Endothelial cell of umbilical vein (primary cell): ENCODE data around the gene LRCH3. TPM values are rescaled to one million over a fixed set of nuclear protein-coding genes. Genes with fewer than 3 reads are reported as not detected.
"Not testable (repeated sequence)": the region's sequence is repeated elsewhere in the genome, so short reads cannot be mapped to it uniquely, and the experiment has no call there.

Experiments
- BruUV-seq: library from RNA; stranded (reverse); fragments of 400-500 nt; replicated peaks from 2 replicates; lab custom pipeline; 2021; lab: Mats Ljungman, UMichigan
- CTCF ChIA-PET: fragments of 300-600, 350-600 bp; sonication (Branson Sonifier 250); formaldehyde crosslinking; loops from one replicate; lab custom pipeline; 2021; ENCODE audit warnings: antibody characterized with exemption, inconsistent platforms; lab: Charles Lee
- POLR2A ChIA-PET: fragments of 300-600, 350-600 bp; sonication (Branson Sonifier 250); formaldehyde crosslinking; loops from one replicate; lab custom pipeline; 2021; ENCODE audit warnings: antibody characterized with exemption, inconsistent platforms; lab: Charles Lee
- DNase-seq: peaks from one replicate; pipeline ENCODE4 v3.0.0-alpha.2; 2011; ENCODE audit warnings: low read depth, low spot score
- FAIRE-seq: peaks from 2 replicates; lab custom pipeline; 2011; peaks lifted over from hg19 to GRCh38; lab: Jason Lieb, UNC
- H2AFZ ChIP-seq: 2 replicates; pipeline ENCODE4 v1.6.0; 2012; ENCODE audit warnings: low read depth, low read length, control low read depth, inconsistent platforms
- H3K27ac ChIP-seq: 2 replicates; pipeline ENCODE4 v1.5.1; 2011; ENCODE audit warnings: low read depth, mild to moderate bottlenecking, control low read depth, low read length, moderate library complexity; ENCODE audit not compliant: insufficient read depth
- H3K27me3 ChIP-seq, 2 experiments: 2 replicates each; pipeline versions ENCODE4 v1.6.0 to v1.6.1; 2011; ENCODE audit warnings: low read length in 2 of 2, mixed read lengths in 1 of 2; ENCODE audit not compliant: control insufficient read depth in 2 of 2, insufficient read depth in 2 of 2
- H3K36me3 ChIP-seq, 2 experiments: 2 replicates in 1 of 2; 3 replicates in 1 of 2; pipeline ENCODE4 v1.5.1; 2011; ENCODE audit warnings: low read length in 2 of 2, mild to moderate bottlenecking in 1 of 2, moderate library complexity in 1 of 2; ENCODE audit not compliant: control insufficient read depth in 2 of 2, insufficient read depth in 2 of 2; ENCODE audit errors: extremely low read depth in 1 of 2
- H3K4me1 ChIP-seq: 3 replicates; pipeline ENCODE4 v1.5.1; 2011; ENCODE audit warnings: mild to moderate bottlenecking, low read length; ENCODE audit not compliant: control insufficient read depth, insufficient read depth; ENCODE audit errors: extremely low read depth
- H3K4me2 ChIP-seq: 2 replicates; pipeline ENCODE4 v1.6.1; 2011; ENCODE audit warnings: low read length, control low read depth, mixed read lengths; ENCODE audit not compliant: insufficient read depth
- H3K4me3 ChIP-seq, 3 experiments: fragments of 200-600 bp in 1 of 3; sonication (generic), shearing (Covaris generic) in 1 of 3; replicated peaks in 1 of 3; 2 replicates each; pipeline ENCODE4 v1.5.1; 2011 to 2016; ENCODE audit warnings: control low read depth in 3 of 3, low read length in 3 of 3, mild to moderate bottlenecking in 2 of 3, inconsistent platforms in 1 of 3, low read depth in 1 of 3, moderate library complexity in 1 of 3; ENCODE audit not compliant: insufficient read depth in 1 of 3
- H3K79me2 ChIP-seq: 2 replicates; pipeline ENCODE4 v1.6.0; 2012; ENCODE audit warnings: low read length, inconsistent platforms; ENCODE audit not compliant: control insufficient read depth, insufficient read depth
- H3K9ac ChIP-seq: replicated peaks from 2 replicates; pipeline ENCODE3; 2011; ENCODE audit warnings: low read length, control low read depth; ENCODE audit not compliant: insufficient read depth; ENCODE audit errors: extremely low read depth
- H3K9me1 ChIP-seq: replicated peaks from 3 replicates; pipeline ENCODE4 v1.6.0; 2011; ENCODE audit warnings: mild to moderate bottlenecking, low read length; ENCODE audit not compliant: control insufficient read depth, insufficient read depth; ENCODE audit errors: extremely low read depth
- H3K9me3 ChIP-seq: replicated peaks from 2 replicates; pipeline ENCODE4 v1.5.1; 2012; ENCODE audit warnings: low read length, inconsistent platforms; ENCODE audit not compliant: control insufficient read depth, insufficient read depth
- H4K20me1 ChIP-seq: replicated peaks from 2 replicates; pipeline ENCODE3; 2011; ENCODE audit warnings: mild to moderate bottlenecking, low read length; ENCODE audit not compliant: control insufficient read depth, insufficient read depth; ENCODE audit errors: extremely low read depth
- CTCF ChIP-seq, 2 donors: IDR thresholded peaks; 1 replicate in 1 of 2; 2 replicates in 1 of 2; pipeline ENCODE4 v1.5.1; 2011; ENCODE audit warnings: low read length in 2 of 2, mild to moderate bottlenecking in 2 of 2, moderate library complexity in 2 of 2, control low read depth in 1 of 2, inconsistent platforms in 1 of 2, low read depth in 1 of 2; ENCODE audit not compliant: insufficient read depth in 1 of 2; ENCODE audit errors: extremely low read depth in 1 of 2
- EZH2 ChIP-seq: IDR thresholded peaks from 2 replicates; pipeline ENCODE4 v1.6.1; 2012; ENCODE audit warnings: borderline replicate concordance, low read depth, mild to moderate bottlenecking, moderate library complexity, low read length, inconsistent platforms; ENCODE audit not compliant: severe bottlenecking
- FOS ChIP-seq: IDR thresholded peaks from 2 replicates; pipeline ENCODE4 v1.6.1; 2011; ENCODE audit warnings: mild to moderate bottlenecking, low read length, moderate library complexity, borderline replicate concordance; ENCODE audit not compliant: insufficient read depth
- GATA2 ChIP-seq: IDR thresholded peaks from 2 replicates; pipeline ENCODE4 v1.7.0; 2011; ENCODE audit warnings: low read depth, mild to moderate bottlenecking, moderate library complexity, mixed read lengths, low read length; ENCODE audit not compliant: insufficient read length, insufficient read depth
- JUN ChIP-seq: IDR thresholded peaks from 2 replicates; pipeline ENCODE4 v1.6.1; 2011; ENCODE audit warnings: borderline replicate concordance, low read depth; ENCODE audit not compliant: insufficient read length, insufficient read depth
- MAX ChIP-seq: IDR thresholded peaks from 2 replicates; pipeline ENCODE4 v1.6.1; 2011; ENCODE audit not compliant: insufficient read depth, insufficient read length
- MYC ChIP-seq: IDR thresholded peaks from one replicate; pipeline ENCODE4 v1.6.1; 2011; ENCODE audit warnings: mild to moderate bottlenecking, low read depth, low read length
- POLR2A ChIP-seq: IDR thresholded peaks from 2 replicates; pipeline ENCODE4 v1.6.1; 2012; ENCODE audit warnings: low read depth, mild to moderate bottlenecking, control low read depth, low read length
- POLR2AphosphoS5 ChIP-seq: IDR thresholded peaks from 2 replicates; pipeline ENCODE4 v1.6.1; 2012; ENCODE audit warnings: low read depth, mild to moderate bottlenecking, control low read depth, low read length, moderate library complexity; ENCODE audit not compliant: insufficient read depth
- dilution Hi-C: fragments of 300-500 bp; cut with MboI; formaldehyde crosslinking; loops from one replicate; pipeline ENCODE4 v1.15.0; 2019; ENCODE audit warnings: low sequenced_read_pairs; ENCODE audit not compliant: extremely low pct_ligation_motif_present
- intact Hi-C: fragments of 100-400 bp; cut with micrococcal nuclease; formaldehyde crosslinking; loops from one replicate; pipeline ENCODE4 v1.10.0; 2022
- polyA plus RNA-seq, 4 experiments: library from polyadenylated mRNA; depleted of rRNA in 3 of 4; stranded (reverse) in 3 of 4; unstranded in 1 of 4; fragments of >200 nt; gene quantifications; 2 replicates each; pipeline versions ENCODE4 v1.2.1 to v1.2.3, GENCODE V29; 2011 to 2012; ENCODE audit warnings: missing spikeins in 1 of 4
- total RNA-seq: library from RNA; stranded (reverse); gene quantifications from 2 replicates; pipeline ENCODE4 v1.2.3, GENCODE V29; 2021

Gene LRCH3
- total and polyA plus RNA-seq, 2 donors (not counting 3 experiments of a cell fraction or from before 2014, with no cell fraction given): 43.9 to 60.3 TPM

- H4K20me1 ChIP-seq, H3K36me3 ChIP-seq, POLR2A ChIA-PET, H3K27ac ChIP-seq, intact Hi-C loops, H3K9ac ChIP-seq, H3K9me3 ChIP-seq, H2AFZ ChIP-seq, H3K9me1 ChIP-seq, H3K27me3 ChIP-seq, BruUV-seq, H3K4me2 ChIP-seq, DNase-seq, H3K4me1 ChIP-seq, dilution Hi-C loops, FAIRE-seq, H3K4me3 ChIP-seq, H3K79me2 ChIP-seq: not testable (repeated sequence)
- CTCF ChIA-PET: interaction anchor here (1.5 kb wide), 1 partner anchor 11 kb away, joined by 6 read pairs; no protein-coding TSS in a partner anchor
Measured at GRCh38 chr3:197887430-197888053, 96.5 kb downstream of the LRCH3 start.

- DNase-seq: no peak
- H3K9ac ChIP-seq: no peak overlapping the region
- H3K9me3 ChIP-seq: no peaks in the 10 kb centered on the region
- no peaks in the 10 kb centered on the region for H3K4me1 ChIP-seq
- H3K36me3 ChIP-seq: peaks cover 0 to 2% of the 10 kb centered on the region in 2 experiments
- H3K79me2 ChIP-seq: no peaks in the 10 kb centered on the region
- BruUV-seq: no TSS peak
- no peak for FAIRE-seq
- no peak overlapping the region for H3K27ac ChIP-seq
- no peak overlapping the region for H3K4me3 ChIP-seq
- POLR2A ChIA-PET: interaction anchor here (0.6 kb wide), 1 partner anchor 146 kb away, joined by 5 read pairs; no protein-coding TSS in a partner anchor
- no peak overlapping the region for H3K4me2 ChIP-seq
- no peaks in the 10 kb centered on the region for H3K27me3 ChIP-seq
- TF ChIP-seq GATA2 (no peak), CTCF (IDR thresholded peaks at IDR 0.05; ENCODE audit: extremely low read depth in 1 of 2, insufficient read depth in 1 of 2, low read depth in 1 of 2, low read length in 2 of 2) (no peak), FOS (no peak), POLR2AphosphoS5 (no peak), MYC (no peak), MAX (no peak), JUN (no peak), POLR2A (no peak), EZH2 (no peak)
- no peak overlapping the region for H2AFZ ChIP-seq
- intact Hi-C loops: no loop called here
- H3K9me1 ChIP-seq: no peaks in the 10 kb centered on the region
- H4K20me1 ChIP-seq: no peaks in the 10 kb centered on the region
- dilution Hi-C loops: no loop called here
- CTCF ChIA-PET: interaction anchor here (1.5 kb wide), 1 partner anchor 12 kb away, joined by 6 read pairs; no protein-coding TSS in a partner anchor
Measured at GRCh38 chr3:197888511-197888910, 97.5 kb downstream of the LRCH3 start.
